HuH-7.5 (cell line): ENCODE data around the gene SMIM1.

ENCODE experiments used
- DNase-seq: peaks from one replicate; pipeline ENCODE4 v3.0.0; 2011; ENCODE audit warnings: low spot score

SMIM1 gene

DNA sequence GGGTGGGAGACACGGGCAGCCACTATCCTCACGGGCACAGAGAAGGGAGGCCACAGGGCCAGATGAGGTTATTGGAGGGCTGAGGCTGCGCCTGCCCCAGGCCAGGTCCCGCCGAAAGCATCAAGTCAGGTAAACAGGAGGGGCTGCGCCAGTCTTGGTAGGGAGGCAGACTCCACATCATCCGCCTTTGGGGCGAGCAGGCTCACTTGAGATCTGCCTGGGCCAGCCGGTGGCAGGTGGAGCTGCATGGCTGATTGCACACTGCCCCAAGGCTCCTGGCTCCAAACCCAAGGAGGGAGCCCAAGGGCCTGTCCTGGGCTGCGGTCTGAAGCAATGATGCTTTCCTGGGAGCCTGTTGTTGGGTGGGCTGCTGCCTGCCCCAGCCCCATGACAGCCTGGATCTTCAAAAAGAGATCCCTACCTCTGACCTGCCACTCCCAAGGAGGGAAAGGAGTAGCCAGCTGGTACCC is 4.6 kb downstream of the SMIM1 start:
- DNase-seq = no peak

DNA sequence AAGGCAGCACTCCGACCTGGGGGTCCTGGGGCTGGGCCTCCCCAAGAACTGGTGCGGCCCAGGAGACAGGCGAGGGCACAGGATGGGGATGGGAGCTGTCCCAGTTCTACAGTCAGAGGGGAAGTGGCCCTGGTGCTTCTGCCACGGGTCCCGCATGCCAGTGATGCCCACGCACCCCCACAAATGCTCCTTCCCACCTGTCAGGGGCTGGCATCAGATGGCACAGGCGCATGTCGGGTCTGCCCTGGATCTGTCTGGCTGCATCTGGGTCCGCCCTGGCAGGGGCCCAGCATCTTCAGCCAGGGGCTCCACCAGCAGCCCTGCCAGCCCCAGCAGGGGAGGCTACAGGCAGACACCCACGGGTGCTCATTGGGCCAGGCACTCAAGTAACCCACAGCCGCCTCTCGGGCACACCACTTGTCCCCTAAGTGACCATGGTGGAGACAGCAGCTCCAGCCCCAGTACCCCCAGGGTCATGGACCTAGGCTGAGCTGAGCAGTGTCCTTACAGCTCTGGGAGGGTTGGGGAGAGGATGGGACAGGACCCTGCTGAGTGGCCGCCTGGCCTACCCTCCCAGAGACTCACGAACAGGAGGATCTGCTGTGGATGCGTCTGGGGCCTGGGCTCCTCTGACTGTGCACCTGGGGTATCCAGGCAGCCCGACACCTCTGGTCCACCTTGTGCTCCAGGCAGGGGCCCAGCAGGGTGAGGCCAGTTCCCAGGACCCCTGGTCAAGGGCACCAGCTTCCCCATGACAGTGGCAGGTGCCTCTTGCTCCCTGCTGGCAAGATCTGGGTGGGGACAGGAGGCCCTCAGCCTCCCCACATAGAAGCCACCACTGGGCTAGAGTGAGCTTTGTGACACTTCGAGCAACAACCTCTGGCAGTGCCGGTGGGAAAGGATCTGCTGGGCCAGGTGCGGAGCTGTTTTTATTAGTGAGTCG is 5.4 kb downstream of the SMIM1 start:
- DNase-seq = no peak

DNA sequence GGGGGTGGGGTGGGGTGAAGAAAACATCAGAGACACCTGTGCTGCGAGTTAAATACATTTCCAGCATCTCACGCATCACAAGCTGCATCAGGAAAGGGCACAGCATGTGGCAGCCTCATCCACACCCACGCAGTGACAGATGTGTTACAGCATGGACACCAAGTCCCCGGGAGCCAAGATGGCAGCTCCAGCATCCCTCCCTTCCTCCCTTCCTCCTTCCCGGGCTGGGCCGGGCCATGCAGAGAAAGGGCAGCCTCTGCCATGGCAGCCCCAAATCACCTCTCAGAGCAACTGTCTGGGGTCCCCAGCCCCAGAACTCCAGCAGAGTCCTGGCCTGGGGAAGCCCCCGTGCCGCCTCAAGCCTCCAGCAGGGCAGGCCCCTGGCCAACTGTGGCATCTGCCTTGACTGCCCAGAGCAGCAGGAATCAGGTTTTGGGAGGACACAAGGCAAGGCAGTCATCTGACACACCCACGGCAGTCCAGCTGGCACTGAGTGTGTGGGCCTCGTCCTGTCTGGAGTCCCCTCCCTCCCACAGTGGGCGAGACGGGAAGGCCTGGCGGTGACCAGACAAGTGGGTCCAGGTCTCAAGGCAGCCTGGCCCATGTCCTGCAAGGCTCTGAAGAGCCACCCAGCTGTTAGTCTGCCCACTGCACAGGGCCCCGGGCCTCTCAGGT is 6.2 kb downstream of the SMIM1 start:
- no peak for DNase-seq

DNA sequence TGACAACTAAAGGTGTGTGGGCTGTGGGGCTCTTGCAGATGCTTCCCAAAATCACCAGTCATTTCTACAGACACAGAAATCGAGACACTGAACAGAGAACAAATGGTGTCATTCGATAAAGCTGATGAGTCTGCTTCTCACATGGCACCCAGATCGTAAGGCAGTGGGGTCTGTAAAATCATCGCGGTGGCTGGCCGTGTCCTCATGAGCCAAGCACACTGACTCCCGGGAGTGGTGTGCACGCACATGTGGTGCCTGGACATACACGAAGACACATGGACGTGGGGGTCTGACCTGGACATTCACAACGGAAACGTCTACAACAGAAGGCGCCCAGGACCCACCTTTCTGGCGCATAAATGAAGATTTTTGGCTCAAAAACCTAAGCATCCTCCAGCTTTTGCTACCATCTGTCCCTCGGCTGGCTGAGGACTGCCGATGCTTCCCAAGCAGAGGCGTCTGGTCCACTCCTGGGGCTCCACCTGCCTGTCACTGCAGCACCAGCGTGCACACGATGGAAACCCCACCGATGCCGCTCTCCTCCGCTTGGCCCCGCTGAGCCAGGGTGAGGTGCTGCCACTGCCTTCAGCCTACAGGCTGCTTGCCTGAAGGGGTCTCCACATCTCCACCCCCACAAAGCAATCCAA is 6.8 kb downstream of the SMIM1 start:
- DNase-seq = no peak

DNA sequence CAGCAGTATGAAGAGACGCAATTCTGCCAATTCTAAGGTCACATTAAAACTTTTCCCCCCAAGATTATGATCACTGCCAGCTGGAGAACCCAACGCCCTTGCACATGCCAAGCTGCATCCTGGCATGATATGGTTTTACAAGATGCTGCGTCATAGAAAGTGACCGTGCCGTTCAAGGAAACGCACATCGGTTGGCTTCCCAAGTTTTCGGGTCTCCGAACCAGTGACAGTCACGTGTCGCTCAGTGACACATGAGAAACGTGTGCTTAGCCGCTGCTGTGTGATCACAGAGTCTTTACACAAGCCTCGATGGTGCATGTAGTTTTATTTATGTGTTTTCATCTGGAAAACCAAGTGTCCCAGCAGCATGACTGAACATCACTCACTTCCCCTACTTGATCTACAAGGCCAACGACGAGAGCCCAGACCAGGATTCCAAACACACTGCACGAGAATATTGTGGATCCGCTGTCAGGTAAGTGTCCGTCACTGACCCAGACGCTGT is 7.4 kb downstream of the SMIM1 start:
- DNase-seq = no peak

DNA sequence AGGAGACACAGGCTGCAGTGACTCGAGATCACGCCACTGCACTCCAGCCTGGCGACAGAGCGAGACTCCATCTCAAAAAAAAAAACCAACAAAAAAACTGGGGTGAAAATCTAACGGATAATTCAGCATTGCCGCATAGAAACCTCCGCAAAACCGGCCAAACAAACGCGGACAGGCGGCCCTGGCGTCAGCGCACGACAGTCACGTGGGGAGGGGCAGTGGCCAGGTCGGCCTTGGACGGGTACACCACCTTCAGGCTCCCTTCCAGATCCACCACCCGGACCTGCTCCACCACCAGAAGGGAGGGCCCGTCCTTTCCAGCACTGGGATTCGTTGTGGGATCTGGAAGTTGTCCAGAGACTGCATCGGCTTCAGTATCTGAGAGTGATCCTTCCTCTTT is 8.4 kb downstream of the SMIM1 start:
- DNase-seq = no peak

DNA sequence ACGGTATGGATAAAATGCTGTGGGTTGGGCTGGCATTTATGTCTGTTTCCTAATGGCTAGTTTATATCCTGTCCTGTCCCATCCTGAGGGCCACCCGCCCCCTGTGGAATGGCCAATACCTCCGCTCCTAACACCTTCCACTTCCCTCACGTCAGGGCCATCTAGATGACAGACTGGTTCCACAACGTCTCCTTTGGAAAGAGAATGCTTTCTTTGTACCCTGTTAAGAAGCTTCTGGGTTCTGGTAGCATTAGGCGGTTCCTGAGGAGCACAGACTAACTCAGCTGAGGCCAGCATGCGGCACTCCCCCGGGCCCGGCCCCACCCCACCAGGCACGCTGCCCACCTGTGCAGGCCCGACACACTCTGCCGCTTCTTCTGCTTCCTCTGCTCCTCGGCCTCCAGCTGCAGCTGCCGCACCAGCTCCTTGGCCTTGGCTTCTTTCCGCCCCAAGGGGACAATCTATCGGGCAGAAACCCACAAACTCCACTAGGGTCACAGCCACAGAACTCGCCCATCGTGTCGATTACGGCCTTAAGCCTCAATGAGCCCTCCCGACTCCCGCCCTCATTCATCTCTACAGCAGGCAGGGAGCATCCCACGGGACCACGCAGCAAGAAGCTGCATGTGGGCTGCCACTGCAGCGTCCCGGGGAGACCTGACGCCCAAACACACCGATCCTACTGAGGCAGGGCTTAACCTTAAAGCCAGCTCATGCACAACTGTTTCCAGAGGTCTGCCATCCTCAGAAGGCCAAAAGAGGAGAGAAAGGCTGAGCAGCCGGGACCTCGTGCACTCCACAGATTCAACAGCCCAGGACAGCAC is 11.3 kb downstream of the SMIM1 start:
- no peak for DNase-seq

DNA sequence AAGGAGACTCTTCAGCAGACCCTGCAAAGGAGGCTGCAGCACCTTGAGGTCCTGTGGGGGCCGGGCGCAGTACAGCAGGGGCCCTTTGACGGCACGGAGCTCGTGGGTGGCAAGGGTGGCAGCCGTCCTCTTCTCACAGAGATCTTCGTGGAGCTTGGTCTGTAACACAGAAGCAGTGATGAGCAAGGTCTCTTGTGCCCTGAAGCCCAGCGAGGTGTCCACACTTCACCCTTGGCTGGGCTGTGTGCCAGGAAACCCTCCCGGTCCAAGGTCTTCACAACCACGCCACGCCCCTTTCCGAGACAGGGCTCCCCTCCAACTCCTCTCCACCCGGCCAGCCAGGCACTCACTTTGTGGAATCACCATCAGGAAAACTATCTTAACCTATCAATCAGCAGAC is 12.5 kb downstream of the SMIM1 start:
- DNase-seq = no peak

DNA sequence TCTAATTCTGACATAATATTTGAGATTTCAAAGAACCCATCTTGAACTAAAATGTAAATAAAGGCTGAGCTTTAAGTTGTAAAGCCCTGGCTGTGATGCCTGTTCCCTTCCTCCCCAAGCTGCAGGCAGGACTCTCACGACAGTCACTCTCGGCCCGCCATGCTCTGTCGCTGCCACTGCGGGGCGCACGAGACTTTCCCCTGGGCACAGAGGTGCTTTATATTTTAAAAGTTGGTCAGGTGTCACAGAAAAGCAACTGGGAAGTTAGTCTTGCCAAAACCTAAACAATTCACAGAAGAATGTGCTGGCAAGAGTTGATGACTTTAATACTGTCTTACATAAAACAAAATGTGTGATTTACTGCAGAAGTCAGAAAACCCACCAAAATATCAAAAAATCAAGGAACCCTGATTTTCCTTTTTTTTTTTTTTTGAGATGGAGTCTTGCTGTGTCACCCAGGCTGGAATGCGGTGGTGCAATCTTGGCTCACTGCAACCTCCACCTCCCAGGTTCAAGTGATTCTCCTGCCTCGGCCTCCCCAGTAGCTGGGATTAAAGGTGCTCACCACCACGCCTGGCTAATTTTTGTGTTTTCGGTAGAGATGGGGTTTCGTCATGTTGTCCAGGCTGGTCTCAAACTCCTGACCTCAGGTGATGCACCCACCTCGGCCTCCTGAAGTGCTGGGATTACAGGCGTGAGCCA is 13.1 kb downstream of the SMIM1 start:
- DNase-seq = no peak

DNA sequence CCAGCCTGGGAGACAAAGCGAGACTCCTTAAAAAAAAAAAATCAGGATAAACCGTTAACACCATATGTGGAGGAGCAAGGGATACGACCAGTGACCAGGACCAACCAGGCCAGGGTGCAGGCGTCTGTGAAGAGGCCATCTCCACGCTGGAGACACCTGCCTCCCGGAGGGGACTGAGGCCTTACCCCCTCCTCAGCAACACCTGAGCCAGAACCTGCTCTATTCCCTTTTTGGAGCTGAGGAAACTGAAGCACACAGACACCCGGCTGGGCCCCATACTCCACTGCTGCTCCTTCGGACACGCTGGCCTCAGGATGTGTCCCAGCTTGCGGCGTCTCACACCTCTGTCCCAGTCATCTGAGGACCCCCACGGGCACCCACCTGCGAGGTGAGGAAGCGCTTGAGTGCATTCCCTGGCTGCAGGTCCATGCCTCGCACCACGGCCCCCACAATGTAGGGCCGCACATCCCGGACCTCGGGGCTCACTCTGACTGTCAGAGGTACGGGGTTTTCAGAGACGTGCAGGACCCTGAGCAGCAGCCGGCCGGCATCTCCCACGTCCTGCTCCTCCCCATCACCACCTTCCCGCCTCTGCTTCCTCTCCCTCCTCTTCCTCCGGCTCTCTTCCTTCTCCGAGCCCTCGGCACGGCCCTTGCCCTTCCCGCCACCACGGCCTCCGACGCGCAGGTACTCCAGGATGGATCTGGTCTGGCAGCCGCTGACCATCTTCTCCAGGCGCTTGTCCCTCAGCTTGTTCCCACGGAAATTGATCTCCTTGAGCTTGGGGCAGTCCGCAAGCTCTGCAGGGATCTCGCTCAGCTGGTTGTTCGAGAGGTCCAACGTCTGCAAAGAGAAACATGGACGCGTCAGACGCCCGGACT is 14.2 kb downstream of the SMIM1 start:
- no peak for DNase-seq

DNA sequence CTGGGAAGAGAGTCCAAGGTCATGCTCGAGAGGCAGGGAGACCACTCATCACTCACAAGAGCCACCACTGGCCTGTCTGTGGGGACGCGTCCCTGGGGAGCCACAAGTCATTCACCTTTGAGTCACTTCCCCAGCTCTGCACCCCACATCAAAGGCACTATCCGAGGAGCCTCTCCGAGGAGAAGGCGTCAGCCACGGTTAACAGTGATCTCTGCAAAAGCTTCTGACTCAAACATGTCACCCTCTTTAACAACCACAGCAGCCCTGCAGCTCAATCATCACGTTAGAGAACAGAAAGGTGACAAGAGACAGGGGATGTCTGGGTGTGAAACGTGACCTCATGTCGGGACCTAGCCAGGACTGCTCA is 14.8 kb downstream of the SMIM1 start:
- DNase-seq = no peak

DNA sequence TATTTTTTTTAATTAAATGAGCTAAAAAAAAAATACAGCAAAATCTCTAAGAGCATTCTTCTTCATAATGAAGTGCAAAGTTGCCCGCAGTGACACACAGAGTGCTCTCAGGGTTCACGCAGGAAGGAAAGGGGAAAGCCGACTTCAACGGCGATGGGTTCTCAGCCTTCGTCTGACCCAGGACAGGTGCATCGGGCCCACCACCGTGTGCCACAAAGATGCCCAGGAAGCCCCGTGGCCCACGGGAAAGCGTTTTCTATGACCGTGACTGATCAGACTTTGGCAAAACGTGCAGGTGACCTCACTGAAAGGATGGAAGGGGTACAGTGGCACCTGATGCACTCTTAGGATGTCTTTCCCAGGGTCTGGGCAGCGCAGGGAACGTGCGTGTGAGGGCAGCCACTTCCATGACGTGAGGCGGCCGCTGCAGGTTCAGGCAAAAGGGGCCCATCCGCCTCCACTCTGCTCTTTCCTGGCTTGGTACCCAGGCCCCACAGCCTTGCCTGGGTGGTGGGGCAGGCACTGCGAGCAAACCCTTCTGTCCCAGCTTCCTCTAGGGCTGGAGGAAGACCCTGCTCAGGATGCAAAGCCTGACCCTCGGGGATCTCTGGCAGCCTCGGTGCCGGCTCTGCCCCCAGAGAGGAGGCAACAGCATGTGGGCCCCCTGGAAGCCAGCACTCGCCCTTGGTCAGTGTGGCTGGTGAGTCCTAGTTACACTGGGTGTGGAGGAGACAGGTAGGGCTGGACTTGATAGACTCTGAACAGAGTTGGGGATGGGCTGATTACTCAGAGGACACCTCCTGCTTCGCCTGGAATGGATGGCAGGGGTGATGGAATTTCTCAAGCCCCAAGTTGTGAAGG is 15.4 kb downstream of the SMIM1 start:
- no peak for DNase-seq

DNA sequence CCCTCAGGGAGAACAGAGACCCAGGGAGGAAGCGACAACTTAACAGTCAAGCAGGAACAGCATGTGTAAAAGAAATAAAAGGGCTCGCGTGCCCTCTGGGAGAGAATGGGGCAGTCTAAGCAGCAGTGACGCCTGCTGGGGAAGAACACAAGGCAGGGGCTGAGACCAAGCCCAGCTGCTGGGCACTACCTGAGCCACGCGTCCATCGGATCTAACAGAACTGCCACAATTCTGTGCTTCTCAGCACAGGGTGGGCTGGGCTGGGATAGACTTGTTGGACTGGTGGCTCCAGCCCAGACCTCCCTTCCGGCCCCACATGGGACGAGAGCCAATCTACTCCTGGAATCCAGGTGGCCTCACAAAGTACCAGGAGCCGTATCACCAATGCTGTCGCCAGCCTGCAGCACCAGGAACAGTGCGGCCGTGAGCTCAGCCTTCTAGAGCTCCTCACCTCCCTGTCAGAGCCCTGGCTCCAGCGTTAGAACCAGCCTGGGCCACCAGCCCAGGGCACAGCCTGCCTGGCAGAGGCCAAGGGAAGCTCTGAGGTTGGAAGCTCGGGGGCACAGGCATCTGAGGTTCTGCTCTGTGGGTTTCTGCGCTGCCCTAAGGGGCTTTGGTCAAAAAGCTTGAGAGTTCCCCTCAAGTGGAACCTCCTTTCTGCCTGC is 16.3 kb downstream of the SMIM1 start:
- no peak for DNase-seq

DNA sequence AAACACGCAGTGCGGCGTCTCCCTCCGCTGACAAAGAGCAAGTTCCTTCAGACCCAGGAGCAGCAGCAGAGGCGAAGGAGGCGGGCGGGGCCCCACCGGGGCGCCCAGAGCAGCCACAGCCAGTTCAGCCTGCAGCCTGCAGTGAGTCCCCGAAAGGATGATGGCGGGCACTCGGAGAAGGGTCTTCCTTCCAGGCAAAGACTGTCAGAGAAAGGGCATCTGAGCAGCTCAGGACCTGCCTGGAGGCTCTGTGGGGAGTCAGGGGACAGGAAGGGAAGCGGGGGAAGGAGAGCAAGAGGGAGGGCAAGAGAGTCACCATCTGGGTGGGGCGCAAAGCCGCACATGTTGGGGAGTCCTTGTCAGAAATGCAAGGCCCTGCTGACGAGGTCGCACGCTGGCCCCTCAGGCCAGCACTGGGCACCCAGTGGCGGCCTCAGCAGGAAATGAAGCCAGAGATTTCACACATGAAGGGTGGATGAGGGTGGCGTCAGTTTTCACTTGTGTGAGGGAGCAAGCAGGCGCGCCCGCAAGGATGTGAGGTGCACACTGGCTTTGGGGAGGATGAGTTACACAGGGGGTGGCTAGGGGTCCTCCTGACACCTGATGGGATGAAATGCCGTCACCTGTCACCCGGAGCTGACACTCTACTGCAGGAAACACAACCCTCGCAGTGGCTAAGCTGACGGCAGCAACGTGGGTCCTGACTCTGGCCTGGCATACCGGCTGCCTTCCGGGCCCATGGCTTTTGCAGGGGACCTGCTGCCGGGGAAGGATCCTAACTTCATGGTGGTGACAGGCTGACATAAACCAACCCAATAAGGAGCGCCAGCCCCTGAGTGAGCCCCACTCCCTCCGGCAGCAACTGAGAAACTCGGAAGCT is 17.1 kb downstream of the SMIM1 start:
- no peak for DNase-seq

DNA sequence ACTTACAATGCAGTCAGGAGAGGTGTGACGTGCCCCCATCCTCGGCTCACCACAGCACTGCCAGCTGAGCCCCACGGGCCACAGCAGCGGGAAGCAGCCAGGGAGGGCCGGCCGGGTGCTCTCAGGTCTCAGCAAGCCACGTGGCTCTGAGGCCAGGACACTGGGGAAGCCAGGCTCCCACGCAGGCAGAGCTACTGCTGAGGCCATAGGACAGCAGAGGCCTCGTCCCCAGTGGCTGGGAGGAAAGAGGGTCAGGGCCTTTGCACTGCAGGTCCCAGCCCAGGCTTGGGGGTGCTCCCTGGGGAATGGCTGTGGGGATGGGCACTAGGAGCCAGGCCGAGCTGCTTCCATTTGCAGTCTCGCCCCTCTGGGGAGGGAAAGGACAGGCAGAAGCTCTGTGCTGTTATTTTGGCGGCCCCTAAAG is 18.0 kb downstream of the SMIM1 start:
- DNase-seq = no peak

DNA sequence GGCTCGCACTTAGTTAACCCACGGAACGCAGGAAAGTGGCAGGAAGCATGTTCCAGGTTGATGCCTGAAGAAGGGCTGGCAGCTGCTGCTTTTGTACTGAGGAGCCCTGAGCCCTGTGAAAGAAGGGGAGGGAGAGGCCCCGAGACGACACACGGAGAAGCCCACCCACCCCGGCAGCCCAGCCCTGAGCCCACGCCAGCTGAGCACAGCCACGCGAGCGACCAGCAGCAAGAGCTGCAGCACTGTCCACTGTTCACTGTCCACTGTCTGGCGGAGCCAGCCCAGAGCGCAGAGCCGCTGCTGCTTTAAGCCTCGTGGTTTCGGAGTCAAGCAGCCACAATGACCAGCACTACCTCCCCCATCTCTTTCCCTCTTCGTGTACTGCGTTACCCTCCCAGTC is 18.4 kb downstream of the SMIM1 start:
- DNase-seq = no peak

DNA sequence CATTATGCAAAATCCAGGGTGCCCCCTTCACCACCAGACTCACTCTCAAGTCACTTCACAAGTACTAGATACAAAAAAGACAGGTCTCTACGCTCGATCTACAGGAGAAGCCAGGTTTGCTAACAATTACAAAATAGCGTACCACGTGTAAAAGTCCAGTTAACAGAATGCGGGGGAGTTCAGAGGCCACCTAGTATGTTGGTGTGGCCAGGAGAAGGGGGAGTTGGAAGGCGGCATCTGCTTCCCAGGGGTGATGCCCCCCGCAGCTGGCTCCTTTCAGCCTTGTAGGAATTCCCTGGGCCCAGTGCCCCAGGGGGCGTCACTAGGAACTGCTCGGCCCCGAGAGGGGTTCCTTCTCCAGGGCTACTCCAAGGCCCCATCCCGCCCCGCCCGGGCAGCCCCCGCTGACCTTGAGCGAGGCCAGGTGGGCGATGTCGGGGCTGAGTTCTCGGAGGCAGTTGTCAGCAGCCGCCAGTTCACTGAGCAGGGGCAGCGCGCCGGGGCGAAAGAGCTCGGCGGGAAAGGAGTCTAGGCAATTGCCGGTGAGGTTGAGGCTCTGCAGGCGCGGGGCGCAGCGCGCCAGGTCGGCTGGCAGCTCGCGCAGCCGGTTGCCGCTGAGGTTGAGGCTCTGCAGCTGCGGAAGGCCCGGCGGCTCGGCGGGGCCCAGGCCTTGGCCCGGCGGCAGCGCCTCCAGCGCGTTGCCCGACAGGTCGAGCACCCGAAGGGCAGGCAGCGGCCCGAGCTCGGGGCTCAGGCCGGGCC is 23.1 kb downstream of the SMIM1 start:
- no peak for DNase-seq
